ENCODE results near the gene STXBP1. TPM values are rescaled to one million over a fixed set of nuclear protein-coding genes. Genes with fewer than 3 reads are reported as not detected.

Gene STXBP1
- total and polyA plus RNA-seq, 8 donors: 14.3 to 46.4 (median 22.0) TPM

DNA sequence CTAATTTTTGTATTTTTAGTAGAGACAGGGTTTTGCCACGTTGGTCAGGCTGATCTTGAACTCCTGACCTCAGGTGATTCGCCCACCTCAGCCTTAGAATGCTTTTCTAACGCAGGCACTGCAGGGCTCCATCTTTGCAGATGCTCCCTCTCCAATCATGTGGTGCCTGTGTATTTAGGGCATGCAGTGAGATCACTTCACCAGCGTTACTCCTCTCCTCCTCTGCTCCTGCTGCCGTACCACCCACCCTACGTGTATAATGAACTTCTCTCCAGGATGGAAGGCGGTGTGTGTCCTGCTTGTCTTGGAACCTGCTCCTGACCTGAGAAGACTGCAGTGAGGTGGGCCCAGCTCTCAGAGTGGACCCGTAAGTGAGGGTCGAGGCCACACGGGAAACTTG, 81.1 kb downstream of the STXBP1 start:
- intact Hi-C loops (cut with DNase I): no loop called here
- no peak for DNase-seq
- 89 to 91% methylated on average over 10 of the region's 10 CpGs for WGBS, 2 donors
- no peak overlapping the region for H3K4me3 ChIP-seq
- TF ChIP-seq CTCF (IDR thresholded peaks at IDR 0.05): no peak
- ATAC-seq: no peak
- H3K36me3 ChIP-seq: no peaks in the 10 kb centered on the region
- H3K4me1 ChIP-seq: no peaks in the 10 kb centered on the region
- no peaks in the 10 kb centered on the region for H3K9me3 ChIP-seq
- H3K27ac ChIP-seq: no peak overlapping the region
- no peaks in the 10 kb centered on the region for H3K27me3 ChIP-seq
- no peak for FAIRE-seq

DNA sequence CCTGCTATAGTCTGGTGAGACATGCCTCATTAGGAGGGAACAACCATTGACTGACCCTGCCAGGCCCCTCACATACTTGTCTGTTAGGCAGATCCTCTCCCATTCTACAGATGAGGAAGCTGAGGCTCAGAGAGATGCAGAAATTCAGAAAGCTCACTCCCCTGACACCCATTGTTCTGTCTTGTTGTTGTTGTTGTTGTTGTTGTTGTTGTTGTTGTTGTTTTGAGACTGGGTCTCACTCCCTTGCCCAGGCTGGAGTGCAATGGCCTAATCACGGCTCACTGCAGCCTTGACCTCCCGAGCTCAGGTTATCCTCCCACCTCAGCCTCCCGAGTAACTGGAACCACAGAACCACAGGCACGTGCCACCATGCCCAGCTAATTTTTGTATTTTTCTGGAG, 81.6 kb downstream of the STXBP1 start:
- 88 to 93% methylated on average over 4 of the region's 4 CpGs for WGBS, 2 donors
- no peak for FAIRE-seq
- H3K36me3 ChIP-seq: no peaks in the 10 kb centered on the region

DNA sequence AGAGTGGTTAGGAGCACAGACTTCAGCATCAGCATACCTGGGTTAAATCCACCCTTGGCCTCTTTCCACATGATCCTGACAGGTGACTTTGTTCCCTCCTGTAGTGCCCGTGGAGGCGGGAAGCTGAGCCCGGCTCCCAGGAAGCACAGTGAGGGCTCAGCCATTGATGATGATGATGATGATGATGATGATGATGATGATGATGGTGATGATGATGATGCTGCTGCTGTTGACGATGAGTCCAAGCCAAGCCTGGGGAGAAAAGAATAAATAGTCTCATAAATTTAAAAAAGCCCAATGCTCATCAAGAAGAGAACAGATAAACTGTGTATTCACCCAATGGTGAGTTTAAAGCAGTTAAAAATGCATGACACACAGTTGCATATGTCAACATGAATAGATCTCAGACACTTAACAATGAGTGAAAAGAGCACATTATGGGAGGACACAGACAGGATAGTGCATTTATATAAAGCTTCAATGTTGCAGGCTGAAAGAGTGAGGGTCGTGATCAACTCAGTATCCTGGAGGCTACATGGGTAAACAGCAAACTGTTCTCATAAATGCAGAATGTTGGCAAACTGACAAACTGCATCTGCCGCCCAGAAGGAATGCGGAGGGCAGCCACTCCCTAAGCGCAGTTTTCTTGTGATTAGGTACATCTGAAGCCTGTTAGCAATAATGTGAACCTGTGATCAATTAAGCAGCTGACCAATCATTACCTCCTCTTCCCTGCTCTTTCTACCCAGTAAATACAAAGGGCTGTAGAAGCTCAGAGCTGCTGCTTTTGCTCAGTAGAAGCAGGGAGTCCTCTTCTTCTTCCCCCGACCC, 83.0 kb downstream of the STXBP1 start:
- ATAC-seq: no peak
- no peak for FAIRE-seq
- WGBS, 2 donors: 64 to 70% methylated on average over 9 of the region's 9 CpGs

More for the DNA sequence above, 81.6 kb downstream of the STXBP1 start:
- no peaks in the 10 kb centered on the region for H3K4me1 ChIP-seq
- DNase-seq (no peak), ATAC-seq (no peak)
- TF ChIP-seq CTCF (IDR thresholded peaks at IDR 0.05): no peak
- H3K27me3 ChIP-seq: no peaks in the 10 kb centered on the region
- no peak overlapping the region for H3K4me3 ChIP-seq
- H3K9me3 ChIP-seq: no peaks in the 10 kb centered on the region
- H3K27ac ChIP-seq: no peak overlapping the region
- intact Hi-C loops (cut with DNase I): no loop called here

GRCh38 chr9:127697575-127697974, 85.5 kb downstream of the STXBP1 start:
- TF ChIP-seq CTCF (IDR thresholded peaks at IDR 0.05): no peak
- H3K9me3 ChIP-seq: no peaks in the 10 kb centered on the region
- intact Hi-C loops (cut with DNase I): no loop called here
- FAIRE-seq: no peak
- H3K27me3 ChIP-seq: no peaks in the 10 kb centered on the region
- no peak for ATAC-seq
- no peaks in the 10 kb centered on the region for H3K36me3 ChIP-seq
- DNase-seq: no peak
- WGBS, 2 donors: 84 to 87% methylated on average over 5 of the region's 5 CpGs
- no peak overlapping the region for H3K4me3 ChIP-seq
- no peak overlapping the region for H3K27ac ChIP-seq
- peaks cover 8 to 10% (median 10%) of the 10 kb centered on the region in 3 donors for H3K4me1 ChIP-seq

More for the DNA sequence above, 83.0 kb downstream of the STXBP1 start:
- peaks cover 4 to 7% (median 5%) of the 10 kb centered on the region in 3 donors for H3K4me1 ChIP-seq
- no peak for DNase-seq
- no peak for TF ChIP-seq CTCF (IDR thresholded peaks at IDR 0.05)
- H3K9me3 ChIP-seq: no peaks in the 10 kb centered on the region
- H3K36me3 ChIP-seq: no peaks in the 10 kb centered on the region
- H3K27me3 ChIP-seq: no peaks in the 10 kb centered on the region
- no peak overlapping the region for H3K4me3 ChIP-seq
- intact Hi-C loops (cut with DNase I): no loop called here
- H3K27ac ChIP-seq: no peak overlapping the region

DNA sequence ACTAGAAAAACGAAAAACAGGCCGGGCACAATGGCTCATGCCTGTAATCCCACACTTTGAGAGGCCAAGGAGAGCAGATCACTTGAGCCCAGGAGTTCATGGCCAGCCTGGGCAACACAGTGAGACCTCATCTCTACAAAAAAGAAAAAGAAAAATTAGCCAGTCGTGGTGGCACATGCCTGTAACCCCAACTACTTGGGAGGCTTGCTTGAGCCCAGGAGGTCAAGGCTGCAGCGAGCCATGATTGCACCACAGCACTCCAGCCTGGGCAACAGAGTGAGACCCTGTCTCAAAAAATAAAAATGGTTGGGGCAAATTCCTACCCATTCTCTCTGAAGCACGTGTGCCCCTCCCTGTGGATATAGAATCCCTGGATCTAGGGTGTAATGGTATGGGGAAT, 86.3 kb downstream of the STXBP1 start:
- ATAC-seq (no peak), FAIRE-seq (no peak), DNase-seq (no peak)
- intact Hi-C loops (cut with DNase I): no loop called here
- H3K27ac ChIP-seq: peak overlapping the region in 1 of 4 donors; percentile 86
- H3K9me3 ChIP-seq: no peaks in the 10 kb centered on the region
- no peaks in the 10 kb centered on the region for H3K36me3 ChIP-seq
- H3K4me3 ChIP-seq: no peak overlapping the region
- no peak for TF ChIP-seq CTCF (IDR thresholded peaks at IDR 0.05)
- peaks cover 8 to 10% (median 10%) of the 10 kb centered on the region in 3 donors for H3K4me1 ChIP-seq
- 92 to 95% methylated on average over 5 of the region's 5 CpGs for WGBS, 2 donors
- H3K27me3 ChIP-seq: no peaks in the 10 kb centered on the region

Data from pancreas (tissue), 10 donors.